ENCODE results near the gene DGKQ. TPM values are rescaled to one million over a fixed set of nuclear protein-coding genes. Genes with fewer than 3 reads are reported as not detected.

DGKQ gene
- total RNA-seq, 1 donor from 2014 or later: 5.1 TPM

GRCh38 chr4:970046-970745, 3.2 kb downstream of the DGKQ start:
- Mint-ChIP-seq H3K9me3 (peaks cover 4% of the 10 kb centered on the region), H3K4me3 (peak overlapping the region; percentile 1), H3K27ac (no peak overlapping the region), H3K27me3 (ENCODE audit: insufficient read depth, low read depth) (peaks cover 2% of the 10 kb centered on the region), H3K4me1 (no peaks in the 10 kb centered on the region), H3K36me3 (peaks cover 2% of the 10 kb centered on the region)
- no peak overlapping the region for H3K4me2 ChIP-seq
- no peak overlapping the region for H2AFZ ChIP-seq (replicated peaks)
- no peaks in the 10 kb centered on the region for H3F3A ChIP-seq (ENCODE audit: low read depth)
- H3K4me3 ChIP-seq: no peak overlapping the region
- TF ChIP-seq EZH2 (IDR thresholded peaks at IDR 0.05): no peak
- H3K9me3 ChIP-seq (ENCODE audit: low read depth): no peaks in the 10 kb centered on the region
- H4K20me1 ChIP-seq (ENCODE audit: low read depth): peaks cover 34% of the 10 kb centered on the region
- DNase-seq (ENCODE audit: low spot score): no peak
- H3K27ac ChIP-seq: no peak overlapping the region
- no peaks in the 10 kb centered on the region for H3K36me3 ChIP-seq
- no peak overlapping the region for H3K9ac ChIP-seq
- no peaks in the 10 kb centered on the region for H3K79me2 ChIP-seq (ENCODE audit: low read depth)
- H3K27me3 ChIP-seq: peaks cover 77% of the 10 kb centered on the region
- H3K4me1 ChIP-seq: no peaks in the 10 kb centered on the region

GRCh38 chr4:968621-969394, 4.6 kb downstream of the DGKQ start:
- Mint-ChIP-seq H3K27ac (no peak overlapping the region), H3K4me3 (no peak overlapping the region), H3K36me3 (peaks cover 2% of the 10 kb centered on the region), H3K27me3 (ENCODE audit: insufficient read depth, low read depth) (peaks cover 2% of the 10 kb centered on the region), H3K9me3 (no peaks in the 10 kb centered on the region), H3K4me1 (no peaks in the 10 kb centered on the region)
- no peak for DNase-seq (ENCODE audit: low spot score)
- Histone ChIP-seq H3K9me3 (ENCODE audit: low read depth) (no peaks in the 10 kb centered on the region), H3K4me1 (no peaks in the 10 kb centered on the region), H3K27me3 (peaks cover 65% of the 10 kb centered on the region), H2AFZ (replicated peaks) (no peak overlapping the region), H3K4me3 (no peak overlapping the region), H3K27ac (no peak overlapping the region), H4K20me1 (ENCODE audit: low read depth) (peaks cover 34% of the 10 kb centered on the region), H3F3A (ENCODE audit: low read depth) (no peaks in the 10 kb centered on the region), H3K4me2 (no peak overlapping the region), H3K79me2 (ENCODE audit: low read depth) (no peaks in the 10 kb centered on the region), H3K36me3 (no peaks in the 10 kb centered on the region), H3K9ac (no peak overlapping the region)
- TF ChIP-seq CTCF (IDR thresholded peaks at IDR 0.05) (no peak), EZH2phosphoT487 (IDR thresholded peaks at IDR 0.05) (no peak), EZH2 (IDR thresholded peaks at IDR 0.05) (no peak)

GRCh38 chr4:968221-968620, 5.1 kb downstream of the DGKQ start:
- peaks cover 34% of the 10 kb centered on the region for H4K20me1 ChIP-seq (ENCODE audit: low read depth)
- no peaks in the 10 kb centered on the region for H3K9me3 Mint-ChIP-seq
- no peak overlapping the region for H3K27ac ChIP-seq
- no peaks in the 10 kb centered on the region for H3K4me1 ChIP-seq
- DNase-seq (ENCODE audit: low spot score): no peak
- H3K9me3 ChIP-seq (ENCODE audit: low read depth): no peaks in the 10 kb centered on the region
- no peak for TF ChIP-seq EZH2phosphoT487 (IDR thresholded peaks at IDR 0.05)
- no peak overlapping the region for H3K9ac ChIP-seq
- H3K4me3 ChIP-seq: no peak overlapping the region
- H3K4me3 Mint-ChIP-seq: no peak overlapping the region
- H3K79me2 ChIP-seq (ENCODE audit: low read depth): no peaks in the 10 kb centered on the region
- H2AFZ ChIP-seq (replicated peaks): no peak overlapping the region
- peak overlapping the region; percentile 72 for H3K4me2 ChIP-seq
- no peaks in the 10 kb centered on the region for H3K36me3 ChIP-seq
- no peaks in the 10 kb centered on the region for H3F3A ChIP-seq (ENCODE audit: low read depth)
- H3K27ac Mint-ChIP-seq: no peak overlapping the region
- H3K27me3 Mint-ChIP-seq (ENCODE audit: insufficient read depth, low read depth): peaks cover 2% of the 10 kb centered on the region
- no peaks in the 10 kb centered on the region for H3K4me1 Mint-ChIP-seq
- peaks cover 63% of the 10 kb centered on the region for H3K27me3 ChIP-seq
- peaks cover 2% of the 10 kb centered on the region for H3K36me3 Mint-ChIP-seq

GRCh38 chr4:967113-968104, 6.0 kb downstream of the DGKQ start:
- TF ChIP-seq EZH2phosphoT487 (IDR thresholded peaks at IDR 0.05): peak; percentile 42
- TF ChIP-seq CTCF (IDR thresholded peaks at IDR 0.05): no peak
- TF ChIP-seq EZH2 (IDR thresholded peaks at IDR 0.05): peak; percentile 61
- peak overlapping the region; percentile 7 for H3K4me3 ChIP-seq
- H3K27ac ChIP-seq: no peak overlapping the region
- H3K4me3 Mint-ChIP-seq: no peak overlapping the region
- H3F3A ChIP-seq (ENCODE audit: low read depth): no peaks in the 10 kb centered on the region
- no peaks in the 10 kb centered on the region for H3K4me1 Mint-ChIP-seq
- H2AFZ ChIP-seq (replicated peaks): no peak overlapping the region
- DNase-seq (ENCODE audit: low spot score): peak; percentile 39
- peaks cover 2% of the 10 kb centered on the region for H3K36me3 Mint-ChIP-seq
- no peaks in the 10 kb centered on the region for H3K9me3 Mint-ChIP-seq
- no peaks in the 10 kb centered on the region for H3K4me1 ChIP-seq
- H3K9ac ChIP-seq: no peak overlapping the region
- H3K36me3 ChIP-seq: no peaks in the 10 kb centered on the region
- H3K4me2 ChIP-seq: peak overlapping the region; percentile 72
- peaks cover 2% of the 10 kb centered on the region for H3K27me3 Mint-ChIP-seq (ENCODE audit: insufficient read depth, low read depth)
- no peaks in the 10 kb centered on the region for H3K79me2 ChIP-seq (ENCODE audit: low read depth)
- H3K9me3 ChIP-seq (ENCODE audit: low read depth): no peaks in the 10 kb centered on the region
- peaks cover 55% of the 10 kb centered on the region for H3K27me3 ChIP-seq
- peaks cover 29% of the 10 kb centered on the region for H4K20me1 ChIP-seq (ENCODE audit: low read depth)
- H3K27ac Mint-ChIP-seq: no peak overlapping the region
